GM19023 (cell line): ENCODE measurements around the gene ZCCHC2.

ENCODE experiments used
- ATAC-seq: cut with Tn5 transposase; IDR thresholded peaks from one replicate; pipeline ENCODE4 v1.9.1; 2021; ENCODE audit warnings: mild to moderate bottlenecking, moderate library complexity; ENCODE audit not compliant: unreplicated experiment

ZCCHC2 gene

GRCh38 chr18:62605685-62606084 is 82.9 kb downstream of the ZCCHC2 start:
- ATAC-seq: no peak

GRCh38 chr18:62606106-62606505 is 83.3 kb downstream of the ZCCHC2 start:
- no peak for ATAC-seq

- ATAC-seq: no peak
Measured at GRCh38 chr18:62607302-62607701, 84.5 kb downstream of the ZCCHC2 start.

GRCh38 chr18:62607708-62608428 is 85.0 kb downstream of the ZCCHC2 start:
- ATAC-seq: no peak

GRCh38 chr18:62609764-62610163 is 86.9 kb downstream of the ZCCHC2 start:
- ATAC-seq: no peak

GRCh38 chr18:62610351-62610700 is 87.5 kb downstream of the ZCCHC2 start:
- no peak for ATAC-seq

GRCh38 chr18:62610701-62611411 is 88.0 kb downstream of the ZCCHC2 start:
- no peak for ATAC-seq

GRCh38 chr18:62611453-62612288 is 88.8 kb downstream of the ZCCHC2 start:
- ATAC-seq: no peak

GRCh38 chr18:62612289-62612645 is 89.4 kb downstream of the ZCCHC2 start:
- no peak for ATAC-seq

GRCh38 chr18:62612776-62613175 is 90.0 kb downstream of the ZCCHC2 start:
- no peak for ATAC-seq

GRCh38 chr18:62614494-62614893 is 91.7 kb downstream of the ZCCHC2 start:
- no peak for ATAC-seq

- ATAC-seq: no peak
Measured at GRCh38 chr18:62616331-62616805, 93.5 kb downstream of the ZCCHC2 start.

GRCh38 chr18:62617793-62618591 is 95.2 kb downstream of the ZCCHC2 start:
- ATAC-seq: no peak

GRCh38 chr18:62618735-62619134 is 95.9 kb downstream of the ZCCHC2 start:
- ATAC-seq: no peak

GRCh38 chr18:62621546-62621945 is 98.7 kb downstream of the ZCCHC2 start:
- ATAC-seq: no peak

- ATAC-seq: no peak
Measured at GRCh38 chr18:62625019-62625418, 102.2 kb downstream of the ZCCHC2 start.
